ENCODE results near the gene TTC3. TPM values are rescaled to one million over a fixed set of nuclear protein-coding genes. Genes with fewer than 3 reads are reported as not detected.

TTC3 gene
- total and polyA plus RNA-seq, 2 donors (not counting 1 experiment from before 2014, with no cell fraction given): 42.0 to 163 TPM

DNA sequence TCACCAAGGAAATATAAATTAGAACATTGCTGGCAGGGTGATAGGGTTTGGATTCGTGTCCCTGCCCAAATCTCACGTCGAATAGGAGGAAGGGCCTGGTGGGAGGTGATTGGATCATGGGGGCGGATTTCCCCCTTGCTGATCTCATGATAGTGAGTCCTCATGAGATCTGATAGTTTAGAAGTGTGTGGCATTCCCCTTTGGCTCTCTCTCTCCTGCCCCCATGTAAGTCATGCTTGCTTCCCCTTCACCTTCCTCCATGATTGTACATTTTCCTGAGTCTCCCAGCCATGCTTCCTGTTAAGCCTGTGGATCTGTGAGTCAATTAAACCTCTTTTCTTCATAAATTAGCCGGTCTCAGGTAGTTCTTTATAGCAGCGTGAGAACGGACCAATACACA is 133.4 kb downstream of the TTC3 start:
- Mint-ChIP-seq H3K27ac (no peak overlapping the region), H3K9me3 (ENCODE audit: insufficient read depth) (peaks cover under 1% of the 10 kb centered on the region), H3K27me3 (no peaks in the 10 kb centered on the region), H3K4me1 (peaks cover 40% of the 10 kb centered on the region), H3K4me3 (no peak overlapping the region)
- TF ChIP-seq EZH2 (IDR thresholded peaks at IDR 0.05; ENCODE audit: borderline replicate concordance, insufficient read depth, low read depth, low read length, poor library complexity, severe bottlenecking) (no peak), CTCF (IDR thresholded peaks at IDR 0.05) (no peak)
- WGBS (ENCODE audit: insufficient coverage): 80% methylated on average over 2 of the region's 7 CpGs
- CTCF ChIA-PET: no interaction called here
- H3K27ac ChIP-seq (ENCODE audit: low read length in 2 of 2): no peak overlapping the region
- POLR2A ChIA-PET: no interaction called here
- H3K79me2 ChIP-seq (ENCODE audit: control insufficient read depth, insufficient read depth, low read length): no peaks in the 10 kb centered on the region
- peaks cover 8 to 16% of the 10 kb centered on the region in 2 experiments for H3K36me3 ChIP-seq (replicated peaks in 1 of 2; ENCODE audit: control extremely low read depth in 1 of 2, control insufficient read depth in 1 of 2, extremely low read depth in 1 of 2, insufficient read depth in 2 of 2, low read length in 1 of 2)
- intact Hi-C loops (cut with micrococcal nuclease): no loop called here
- no peak overlapping the region for H2AFZ ChIP-seq (ENCODE audit: insufficient read depth, low read depth, low read length, poor library complexity, severe bottlenecking)
- H4K20me1 ChIP-seq (ENCODE audit: control insufficient read depth, insufficient read depth, low read length, poor library complexity, severe bottlenecking): no peaks in the 10 kb centered on the region
- H3K4me2 ChIP-seq (replicated peaks; ENCODE audit: low read depth, low read length, poor library complexity, severe bottlenecking): no peak overlapping the region
- DNase-seq (no peak), ATAC-seq (ENCODE audit: low read depth) (no peak)
- H3K4me1 ChIP-seq (ENCODE audit: control insufficient read depth in 2 of 2, insufficient read depth in 2 of 2, low read length in 2 of 2): peaks cover 27 to 34% of the 10 kb centered on the region in 2 donors
- H3K27me3 ChIP-seq (replicated peaks in 1 of 4; ENCODE audit: control extremely low read depth in 1 of 4, control insufficient read depth in 3 of 4, insufficient read depth in 4 of 4, low read length in 3 of 4): no peaks in the 10 kb centered on the region
- H3K9me3 ChIP-seq (ENCODE audit: control extremely low read depth in 1 of 3, control insufficient read depth in 2 of 3, insufficient read depth in 1 of 3, low read length in 2 of 3): peaks cover 0 to 4% (median 0%) of the 10 kb centered on the region in 3 donors
- no peak overlapping the region for H3K9ac ChIP-seq (ENCODE audit: low read length)
- H3K4me3 ChIP-seq (ENCODE audit: control extremely low read depth in 1 of 5, extremely low read depth in 1 of 5, insufficient read depth in 1 of 5, low read depth in 2 of 5, low read length in 4 of 5): no peak overlapping the region

GRCh38 chr21:37207441-37208009 is 134.5 kb downstream of the TTC3 start:
- POLR2A ChIA-PET: interaction anchor here (0.6 to 1.1 kb wide), 2 partner anchors 60 to 889 kb away, joined by 3 to 5 read pairs; partner anchors contain the start of gene VPS26C
- peak overlapping the region; percentile 39 to 79 for H3K27ac ChIP-seq (ENCODE audit: low read length in 2 of 2)
- TF ChIP-seq CTCF (IDR thresholded peaks at IDR 0.05): no peak
- no peak for TF ChIP-seq EZH2 (IDR thresholded peaks at IDR 0.05; ENCODE audit: borderline replicate concordance, insufficient read depth, low read depth, low read length, poor library complexity, severe bottlenecking)

More at GRCh38 chr21:37207441-37208009, 134.5 kb downstream of the TTC3 start:
- CTCF ChIA-PET: interaction anchor here (0.7 to 1.1 kb wide), 3 partner anchors 9 to 167 kb away, joined by 3 read pairs; no protein-coding TSS in a partner anchor
- Histone ChIP-seq H4K20me1 (ENCODE audit: control insufficient read depth, insufficient read depth, low read length, poor library complexity, severe bottlenecking) (no peaks in the 10 kb centered on the region), H3K36me3 (replicated peaks in 1 of 2; ENCODE audit: control extremely low read depth in 1 of 2, control insufficient read depth in 1 of 2, extremely low read depth in 1 of 2, insufficient read depth in 2 of 2, low read length in 1 of 2) (peaks cover 5% of the 10 kb centered on the region in 2 experiments), H3K27me3 (replicated peaks in 1 of 4; ENCODE audit: control extremely low read depth in 1 of 4, control insufficient read depth in 3 of 4, insufficient read depth in 4 of 4, low read length in 3 of 4) (no peaks in the 10 kb centered on the region), H3K9ac (ENCODE audit: low read length) (peak overlapping the region; percentile 64), H3K79me2 (ENCODE audit: control insufficient read depth, insufficient read depth, low read length) (no peaks in the 10 kb centered on the region), H3K9me3 (ENCODE audit: control extremely low read depth in 1 of 3, control insufficient read depth in 2 of 3, insufficient read depth in 1 of 3, low read length in 2 of 3) (peaks cover 0 to 4% (median 0%) of the 10 kb centered on the region in 3 donors), H3K4me3 (ENCODE audit: control extremely low read depth in 1 of 5, extremely low read depth in 1 of 5, insufficient read depth in 1 of 5, low read depth in 2 of 5, low read length in 4 of 5) (peak overlapping the region in 4 of 5 experiments; percentile 12 to 68 (median 34)), H2AFZ (ENCODE audit: insufficient read depth, low read depth, low read length, poor library complexity, severe bottlenecking) (peak overlapping the region; percentile 57), H3K4me2 (replicated peaks; ENCODE audit: low read depth, low read length, poor library complexity, severe bottlenecking) (peak overlapping the region; percentile 83), H3K4me1 (ENCODE audit: control insufficient read depth in 2 of 2, insufficient read depth in 2 of 2, low read length in 2 of 2) (peaks cover 27 to 34% of the 10 kb centered on the region in 2 donors)
- intact Hi-C loops (cut with micrococcal nuclease): loop anchor here (1.0 kb wide), 3 partner anchors 14 to 158 kb away; partner anchors contain the start of gene VPS26C
- peak overlapping the region; percentile 76 for H3K4me3 Mint-ChIP-seq
- WGBS (ENCODE audit: insufficient coverage): 57% methylated on average over 6 of the region's 6 CpGs
- peaks cover 2% of the 10 kb centered on the region for H3K9me3 Mint-ChIP-seq (ENCODE audit: insufficient read depth)
- H3K27ac Mint-ChIP-seq: peak overlapping the region; percentile 78
- H3K27me3 Mint-ChIP-seq: no peaks in the 10 kb centered on the region
- ATAC-seq (ENCODE audit: low read depth) (peak; percentile 8), DNase-seq (peak; percentile 41)
- peaks cover 40% of the 10 kb centered on the region for H3K4me1 Mint-ChIP-seq

Data from B cell (primary cell).